Breast epithelium (tissue), 4 donors: ENCODE results near the gene GNAL. TPM values are rescaled to one million over a fixed set of nuclear protein-coding genes. Genes with fewer than 3 reads are reported as not detected.

Experiments used
- DNase-seq, 2 donors: peaks; one replicate each; pipeline ENCODE4 v3.0.0-alpha.2; 2019; ENCODE audit warnings: low spot score in 2 of 2
- H3K27ac ChIP-seq, 2 donors: fragments of 200-600 bp; sonication (generic) in 1 of 2; one replicate each; pipeline ENCODE4 v1.5.1; 2016 to 2019; ENCODE audit warnings: mild to moderate bottlenecking in 1 of 2
- H3K27me3 ChIP-seq, 2 donors: fragments of 200-600 bp; sonication (generic) in 1 of 2; one replicate each; pipeline versions ENCODE4 v1.5.1 to v1.6.0; 2017 to 2019; ENCODE audit warnings: control low read depth in 1 of 2, mild to moderate bottlenecking in 1 of 2
- H3K36me3 ChIP-seq: fragments of 200-600 bp; one replicate; pipeline ENCODE4 v1.5.1; 2019
- H3K4me1 ChIP-seq, 2 donors: fragments of 200-600 bp; sonication (generic); one replicate each; pipeline ENCODE4 v1.5.1; 2016 to 2019; ENCODE audit warnings: control low read depth in 1 of 2
- H3K4me3 ChIP-seq, 3 donors: fragments of 200-600 bp; sonication (generic); 1 replicate in 2 of 3; 2 replicates in 1 of 3; pipeline ENCODE4 v1.5.1; 2016 to 2019; ENCODE audit warnings: mild to moderate bottlenecking in 3 of 3, moderate library complexity in 2 of 3
- H3K9me3 ChIP-seq, 2 donors: fragments of 200-600 bp; sonication (generic) in 1 of 2; one replicate each; pipeline ENCODE4 v1.5.1; 2016 to 2019; ENCODE audit warnings: control low read depth in 1 of 2
- POLR2A ChIP-seq: fragments of 450-650 bp; IDR thresholded peaks from one replicate; pipeline ENCODE4 v1.6.1; 2016; ENCODE audit warnings: antibody characterized with exemption, mild to moderate bottlenecking, moderate library complexity
- POLR2AphosphoS5 ChIP-seq, 3 donors: sonication (generic); formaldehyde crosslinking; IDR thresholded peaks; one replicate each; pipeline ENCODE4 v1.6.1; 2017; ENCODE audit warnings: antibody characterized with exemption in 3 of 3
- intact Hi-C: fragments of 100-400 bp; cut with DNase I; formaldehyde crosslinking; loops from one replicate; pipeline ENCODE4 v1.15.1; 2023; ENCODE audit warnings: low total_unique reads
- total RNA-seq, 3 donors: library from RNA; depleted of rRNA; stranded (reverse); fragments of >200 nt; gene quantifications; one replicate each; pipeline ENCODE4 v1.1.0, GENCODE V29; 2016
- TF ChIP-seq, protein P1 (sequence below), 3 donors: fragments of 450-650 bp; IDR thresholded peaks; one replicate each; pipeline ENCODE4 v1.5.1; 2016 to 2017; ENCODE audit warnings: antibody characterized with exemption in 3 of 3, mild to moderate bottlenecking in 3 of 3, moderate library complexity in 3 of 3

The GNAL gene
- total RNA-seq, 3 donors from 2014 or later: 6.6 to 15.4 (median 7.5) TPM

- H3K4me1 ChIP-seq: no peaks in the 10 kb centered on the region
- no peak for DNase-seq
- TF ChIP-seq POLR2A (no peak), POLR2AphosphoS5 (IDR thresholded peaks at IDR 0.05) (no peak)
- TF ChIP-seq, protein P1, sequence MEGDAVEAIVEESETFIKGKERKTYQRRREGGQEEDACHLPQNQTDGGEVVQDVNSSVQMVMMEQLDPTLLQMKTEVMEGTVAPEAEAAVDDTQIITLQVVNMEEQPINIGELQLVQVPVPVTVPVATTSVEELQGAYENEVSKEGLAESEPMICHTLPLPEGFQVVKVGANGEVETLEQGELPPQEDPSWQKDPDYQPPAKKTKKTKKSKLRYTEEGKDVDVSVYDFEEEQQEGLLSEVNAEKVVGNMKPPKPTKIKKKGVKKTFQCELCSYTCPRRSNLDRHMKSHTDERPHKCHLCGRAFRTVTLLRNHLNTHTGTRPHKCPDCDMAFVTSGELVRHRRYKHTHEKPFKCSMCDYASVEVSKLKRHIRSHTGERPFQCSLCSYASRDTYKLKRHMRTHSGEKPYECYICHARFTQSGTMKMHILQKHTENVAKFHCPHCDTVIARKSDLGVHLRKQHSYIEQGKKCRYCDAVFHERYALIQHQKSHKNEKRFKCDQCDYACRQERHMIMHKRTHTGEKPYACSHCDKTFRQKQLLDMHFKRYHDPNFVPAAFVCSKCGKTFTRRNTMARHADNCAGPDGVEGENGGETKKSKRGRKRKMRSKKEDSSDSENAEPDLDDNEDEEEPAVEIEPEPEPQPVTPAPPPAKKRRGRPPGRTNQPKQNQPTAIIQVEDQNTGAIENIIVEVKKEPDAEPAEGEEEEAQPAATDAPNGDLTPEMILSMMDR (IDR thresholded peaks at IDR 0.05): no peak
- H3K27me3 ChIP-seq: no peaks in the 10 kb centered on the region
- no peaks in the 10 kb centered on the region for H3K36me3 ChIP-seq
- no peak overlapping the region for H3K27ac ChIP-seq
- intact Hi-C loops: no loop called here
- no peaks in the 10 kb centered on the region for H3K9me3 ChIP-seq
- H3K4me3 ChIP-seq: no peak overlapping the region
Measured at GRCh38 chr18:11873670-11874340, 184.7 kb downstream of the GNAL start.

DNA sequence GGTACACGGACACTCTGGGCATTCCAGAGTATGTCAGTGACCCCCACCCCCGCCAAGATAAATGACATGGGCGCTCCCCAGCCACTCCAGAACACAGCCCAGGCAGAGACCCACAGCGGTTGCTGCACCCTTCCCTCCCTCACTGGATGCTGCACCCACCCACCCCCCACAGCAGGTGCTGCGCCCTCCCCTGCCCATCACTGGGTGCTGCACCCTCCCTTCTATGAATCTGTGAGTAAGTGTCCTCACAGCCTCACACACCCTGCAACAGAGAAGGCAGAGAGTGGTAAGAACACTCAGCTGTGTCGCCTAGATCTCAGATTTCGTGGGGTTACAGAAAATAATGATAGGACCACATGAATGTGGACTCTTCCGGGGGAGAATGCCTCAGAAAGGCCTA lies 185.6 kb downstream of the GNAL start:
- no peaks in the 10 kb centered on the region for H3K27me3 ChIP-seq
- no peak overlapping the region for H3K27ac ChIP-seq
- H3K4me3 ChIP-seq: no peak overlapping the region
- H3K4me1 ChIP-seq: no peaks in the 10 kb centered on the region
- intact Hi-C loops: no loop called here
- TF ChIP-seq POLR2A (no peak), POLR2AphosphoS5 (IDR thresholded peaks at IDR 0.05) (no peak)
- TF ChIP-seq, protein P1 (IDR thresholded peaks at IDR 0.05): no peak
- H3K9me3 ChIP-seq: no peaks in the 10 kb centered on the region
- H3K36me3 ChIP-seq: no peaks in the 10 kb centered on the region
- no peak for DNase-seq

GRCh38 chr18:11877497-11878135 lies 188.6 kb downstream of the GNAL start:
- Histone ChIP-seq H3K36me3 (no peaks in the 10 kb centered on the region), H3K4me1 (no peaks in the 10 kb centered on the region), H3K27me3 (no peaks in the 10 kb centered on the region), H3K27ac (no peak overlapping the region), H3K9me3 (no peaks in the 10 kb centered on the region), H3K4me3 (no peak overlapping the region)
- intact Hi-C loops: no loop called here
- DNase-seq: no peak
- TF ChIP-seq, protein P1 (IDR thresholded peaks at IDR 0.05): no peak
- TF ChIP-seq POLR2AphosphoS5 (IDR thresholded peaks at IDR 0.05) (no peak), POLR2A (no peak)

- no peak for TF ChIP-seq POLR2AphosphoS5 (IDR thresholded peaks at IDR 0.05)
- TF ChIP-seq POLR2A: no peak
- TF ChIP-seq, protein P1 (IDR thresholded peaks at IDR 0.05): no peak
- Histone ChIP-seq H3K36me3 (no peaks in the 10 kb centered on the region), H3K27ac (no peak overlapping the region), H3K4me3 (no peak overlapping the region), H3K9me3 (no peaks in the 10 kb centered on the region), H3K27me3 (no peaks in the 10 kb centered on the region), H3K4me1 (no peaks in the 10 kb centered on the region)
- no peak for DNase-seq
- intact Hi-C loops: no loop called here
Measured at GRCh38 chr18:11880586-11881304, 191.7 kb downstream of the GNAL start.

GRCh38 chr18:11882636-11883035 lies 193.6 kb downstream of the GNAL start:
- Histone ChIP-seq H3K4me1 (no peaks in the 10 kb centered on the region), H3K27ac (no peak overlapping the region), H3K9me3 (no peaks in the 10 kb centered on the region), H3K36me3 (no peaks in the 10 kb centered on the region), H3K27me3 (no peaks in the 10 kb centered on the region), H3K4me3 (no peak overlapping the region)
- TF ChIP-seq, protein P1 (IDR thresholded peaks at IDR 0.05): no peak
- no peak for TF ChIP-seq POLR2AphosphoS5 (IDR thresholded peaks at IDR 0.05)
- TF ChIP-seq POLR2A: no peak
- DNase-seq: no peak
- intact Hi-C loops: no loop called here
